AG09309 (cell line): Measurements from ENCODE around the gene PLXNC1.

Experiments used
- DNase-seq: peaks from one replicate; pipeline ENCODE4 v3.0.0-alpha.2; 2010; ENCODE audit warnings: low read depth
- H3K4me3 ChIP-seq: 2 replicates; pipeline ENCODE4 v1.5.1; 2011; ENCODE audit warnings: mild to moderate bottlenecking, low read depth, low read length, moderate library complexity; ENCODE audit not compliant: control insufficient read depth
- CTCF ChIP-seq: IDR thresholded peaks from 2 replicates; pipeline ENCODE4 v1.5.1; 2011; ENCODE audit warnings: mild to moderate bottlenecking, low read depth, low read length, inconsistent platforms; ENCODE audit not compliant: insufficient read depth, control insufficient read depth; ENCODE audit errors: missing control alignments

The PLXNC1 gene

GRCh38 chr12:94165138-94165537 is 16.8 kb downstream of the PLXNC1 start:
- no peak overlapping the region for H3K4me3 ChIP-seq
- no peak for TF ChIP-seq CTCF

DNA sequence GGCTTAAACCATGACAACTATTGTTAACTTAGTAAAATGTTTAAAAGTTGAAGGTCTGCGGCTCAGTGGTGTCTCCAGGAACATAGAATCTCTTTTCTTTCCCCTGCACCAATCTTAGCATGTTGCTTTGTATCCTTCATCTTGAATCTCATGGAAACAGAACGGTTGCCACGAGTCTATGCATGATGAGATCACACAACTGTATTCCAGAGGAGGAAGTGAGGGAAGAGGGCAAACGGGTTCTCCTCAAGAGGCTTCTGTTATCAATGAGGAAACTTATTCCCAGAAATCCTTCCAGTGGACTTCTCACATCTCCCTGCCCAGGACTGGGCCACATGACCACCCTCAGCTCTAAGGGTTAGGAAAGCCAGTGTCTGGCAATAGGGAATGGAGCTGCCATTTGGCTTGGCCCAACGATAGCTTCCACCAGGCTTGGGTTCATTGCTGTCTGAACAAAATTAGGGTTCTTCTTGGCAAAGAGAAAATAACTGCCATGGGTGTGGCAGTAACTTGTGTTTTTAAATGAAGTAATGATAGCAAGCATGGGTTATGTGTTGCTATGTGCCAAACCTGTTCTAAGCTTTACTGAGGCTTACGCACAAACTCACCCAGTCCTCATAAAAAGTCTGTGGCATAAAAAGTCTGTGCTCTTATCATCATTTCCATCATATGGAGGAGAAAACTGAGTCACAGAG is 17.4 kb downstream of the PLXNC1 start:
- DNase-seq: no peak
- no peak for TF ChIP-seq CTCF
- H3K4me3 ChIP-seq: no peak overlapping the region

More at GRCh38 chr12:94165138-94165537, 16.8 kb downstream of the PLXNC1 start:
- DNase-seq: no peak

GRCh38 chr12:94167071-94167755 is 18.8 kb downstream of the PLXNC1 start:
- no peak overlapping the region for H3K4me3 ChIP-seq
- DNase-seq: no peak
- TF ChIP-seq CTCF: no peak

DNA sequence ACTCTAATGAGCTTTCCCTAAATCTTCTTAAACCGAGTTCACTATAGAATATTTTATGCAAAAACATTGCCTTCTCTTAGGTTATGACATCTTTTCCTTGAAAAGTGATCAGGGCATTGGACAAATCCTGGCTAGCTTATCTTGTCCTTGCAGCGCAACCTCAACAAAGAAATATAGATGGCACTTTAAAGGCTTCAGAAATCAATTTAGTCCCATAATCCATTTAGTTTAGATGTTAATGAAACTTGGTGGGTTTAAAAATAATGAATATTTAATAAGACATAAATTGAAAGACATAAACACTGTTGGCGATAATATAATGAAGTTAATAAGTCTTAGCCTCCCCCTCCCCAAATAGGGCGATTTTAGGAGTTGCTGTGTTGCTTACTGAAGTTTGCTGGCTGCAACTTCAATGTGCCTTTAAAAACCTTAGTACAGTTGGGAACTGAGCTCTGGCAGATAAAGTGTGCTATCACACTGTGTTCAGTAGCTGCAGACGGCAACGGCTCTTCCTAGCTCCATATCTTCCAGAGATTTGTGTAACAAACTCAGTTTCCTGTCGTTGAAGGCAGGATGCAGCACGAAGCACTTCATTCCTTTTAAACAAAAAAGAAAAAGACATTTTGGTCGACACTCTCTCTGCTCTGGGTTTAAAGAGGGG is 19.5 kb downstream of the PLXNC1 start:
- no peak for TF ChIP-seq CTCF
- no peak overlapping the region for H3K4me3 ChIP-seq
- no peak for DNase-seq

GRCh38 chr12:94169495-94169894 is 21.1 kb downstream of the PLXNC1 start:
- no peak for TF ChIP-seq CTCF
- no peak overlapping the region for H3K4me3 ChIP-seq
- DNase-seq: no peak

GRCh38 chr12:94169966-94170689 is 21.8 kb downstream of the PLXNC1 start:
- no peak for TF ChIP-seq CTCF
- DNase-seq: no peak
- no peak overlapping the region for H3K4me3 ChIP-seq
